Stimulated activated CD8-positive, alpha-beta memory T cell treated with anti-CD3 and anti-CD28 coated beads, Interleukin-12 subunit alpha, Interleukin-12 subunit beta, amount 100 ng/mL, for 4 hours (primary cell): Measurements from ENCODE around the gene PTPRM.
"Not testable (repeated sequence)": the region's sequence is repeated elsewhere in the genome, so short reads cannot be mapped to it uniquely, and the experiment has no call there.

ENCODE experiments used
- DNase-seq: peaks from one replicate; pipeline ENCODE4 v3.0.0-alpha.2; 2020; ENCODE audit warnings: low read depth

The PTPRM gene

DNA sequence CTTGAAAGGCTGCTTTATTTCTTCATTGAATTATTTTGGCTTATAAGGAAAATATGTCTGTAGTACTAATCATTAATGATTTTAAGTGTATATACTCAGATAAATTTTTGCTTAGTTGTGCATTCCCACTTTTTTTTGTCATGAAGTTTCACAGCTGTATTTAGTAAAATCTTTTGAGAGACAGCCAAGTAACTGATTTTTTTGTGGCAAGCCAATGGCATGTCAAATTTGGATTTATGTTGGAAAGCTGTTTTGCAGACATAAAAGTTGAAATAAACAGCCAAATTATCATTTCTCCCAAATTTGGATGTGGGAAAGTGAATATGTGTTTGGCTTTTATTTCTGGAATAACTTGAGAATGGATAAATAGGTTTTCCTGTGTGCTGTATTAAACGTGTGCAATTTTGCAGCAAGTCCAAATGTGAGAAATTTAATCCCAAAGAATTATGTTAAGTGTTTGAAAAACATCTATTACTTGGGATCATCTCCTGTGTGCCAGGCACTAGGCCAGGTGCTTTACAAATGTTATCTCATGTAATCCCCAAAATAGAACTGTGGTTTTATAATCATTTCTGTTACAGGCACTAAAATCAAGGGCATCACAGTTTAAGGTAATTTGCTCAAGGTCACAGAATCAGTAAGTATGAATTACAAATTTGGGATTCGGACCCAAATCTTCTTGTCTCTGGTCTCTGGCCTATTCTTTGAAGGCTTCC, 160.4 kb downstream of the PTPRM start:
- DNase-seq = no peak

DNA sequence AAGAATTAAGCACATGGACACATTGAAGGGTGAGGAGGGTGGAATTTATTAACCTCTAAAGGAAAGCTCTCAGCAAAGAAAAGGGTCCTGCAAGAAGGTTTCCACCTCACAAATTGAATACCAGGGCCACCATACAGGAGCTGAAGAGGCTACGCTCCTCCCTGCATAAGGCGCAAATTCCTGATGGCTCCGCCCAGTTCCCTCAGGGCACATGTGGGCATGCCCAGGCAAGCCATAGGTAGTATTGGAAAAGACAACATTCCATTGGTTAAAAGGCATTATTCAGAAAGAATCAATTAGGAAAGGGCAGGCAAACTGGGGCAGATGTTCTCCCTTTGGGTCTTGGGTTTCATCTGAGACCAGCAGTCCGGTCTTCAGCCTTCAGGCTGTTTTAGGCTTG, 161.2 kb downstream of the PTPRM start:
- DNase-seq = no peak

GRCh38 chr18:7729868-7730267, 162.8 kb downstream of the PTPRM start:
- no peak for DNase-seq

- no peak for DNase-seq
Measured at GRCh38 chr18:7730682-7731081, 163.6 kb downstream of the PTPRM start.

- DNase-seq = no peak
Measured at GRCh38 chr18:7733642-7734041, 166.5 kb downstream of the PTPRM start.

- no peak for DNase-seq
Measured at GRCh38 chr18:7735196-7735595, 168.1 kb downstream of the PTPRM start.

- DNase-seq = no peak
Measured at GRCh38 chr18:7735626-7736175, 168.6 kb downstream of the PTPRM start.

GRCh38 chr18:7736526-7736925, 169.4 kb downstream of the PTPRM start:
- not testable (repeated sequence) for DNase-seq

DNA sequence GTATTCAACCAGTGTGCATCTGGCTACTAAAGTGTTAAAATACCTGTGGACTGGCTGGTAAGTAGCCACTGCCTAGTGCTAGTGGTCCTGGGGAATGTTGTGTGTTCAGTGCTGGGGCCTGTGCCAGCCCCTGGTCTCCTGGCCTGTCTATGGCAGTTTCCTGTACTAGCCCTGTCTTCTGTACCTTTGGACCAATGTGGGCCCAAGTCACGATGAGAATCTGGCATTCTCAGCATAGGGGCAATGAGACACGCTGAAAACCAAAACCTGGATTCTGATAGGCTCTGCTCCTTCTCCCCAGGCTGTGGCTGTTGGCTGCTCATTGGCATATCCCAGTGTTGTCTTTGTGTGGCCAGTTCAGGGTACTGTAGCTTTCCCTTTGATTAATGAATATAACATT, 170.4 kb downstream of the PTPRM start:
- DNase-seq = no peak

- DNase-seq = no peak
Measured at GRCh38 chr18:7740821-7741220, 173.7 kb downstream of the PTPRM start.

- no peak for DNase-seq
Measured at GRCh38 chr18:7741640-7742039, 174.5 kb downstream of the PTPRM start.

DNA sequence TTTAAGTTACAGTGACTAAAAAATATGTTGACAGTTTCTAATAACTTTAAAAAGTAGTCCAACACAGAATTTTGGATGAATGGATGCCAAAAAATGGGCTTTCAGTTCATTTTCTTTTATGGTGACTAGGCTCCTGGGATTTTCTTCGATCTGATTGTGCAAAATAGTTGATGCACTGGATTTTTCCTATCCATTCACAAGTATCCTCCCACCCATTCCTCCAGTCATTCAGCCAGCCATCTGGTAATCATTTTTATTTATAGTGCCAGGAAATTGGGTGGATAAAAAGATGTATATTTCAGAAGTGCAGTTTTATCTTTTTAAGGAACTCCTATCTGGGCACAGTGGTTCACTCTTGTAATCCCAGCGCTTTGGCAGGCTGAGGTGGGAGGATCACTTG, 175.1 kb downstream of the PTPRM start:
- no peak for DNase-seq

DNA sequence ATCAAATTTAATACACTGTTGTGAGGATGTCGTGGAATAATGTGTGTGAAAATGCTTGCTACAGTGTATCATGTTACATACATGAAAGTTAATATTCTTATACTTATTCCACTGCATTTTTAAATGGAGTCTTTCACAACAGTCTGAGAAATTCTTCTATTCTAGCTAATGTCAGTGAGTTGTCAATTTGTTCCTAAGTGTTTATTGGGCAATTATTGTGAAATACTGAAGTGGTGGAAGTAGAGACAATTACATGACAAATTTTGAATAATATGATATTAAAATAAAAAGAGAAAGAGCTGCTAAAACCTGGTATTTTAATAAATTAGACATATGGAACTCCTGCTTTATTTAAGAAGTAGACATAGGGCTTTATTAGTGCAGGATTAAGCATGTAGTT, 176.1 kb downstream of the PTPRM start:
- no peak for DNase-seq

DNA sequence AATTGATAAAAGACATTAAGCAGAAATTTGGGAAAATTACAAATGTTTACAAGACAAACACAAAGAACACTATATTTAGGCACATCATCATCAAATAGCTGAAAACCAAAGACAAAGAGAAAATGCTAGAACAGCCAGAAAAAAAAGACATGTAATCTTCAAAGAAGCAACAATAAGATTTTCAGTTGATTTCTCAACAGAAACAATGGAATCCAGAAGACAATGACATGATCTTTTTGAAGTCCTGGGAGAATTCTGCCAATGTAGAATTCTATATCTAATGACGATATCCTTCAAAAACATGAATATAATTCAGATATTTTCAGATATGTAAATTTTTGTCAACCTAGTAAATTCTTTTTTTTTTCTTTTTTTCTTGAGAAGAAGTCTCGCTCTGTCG, 179.0 kb downstream of the PTPRM start:
- DNase-seq = no peak

- no peak for DNase-seq
Measured at GRCh38 chr18:7748251-7749007, 181.3 kb downstream of the PTPRM start.

DNA sequence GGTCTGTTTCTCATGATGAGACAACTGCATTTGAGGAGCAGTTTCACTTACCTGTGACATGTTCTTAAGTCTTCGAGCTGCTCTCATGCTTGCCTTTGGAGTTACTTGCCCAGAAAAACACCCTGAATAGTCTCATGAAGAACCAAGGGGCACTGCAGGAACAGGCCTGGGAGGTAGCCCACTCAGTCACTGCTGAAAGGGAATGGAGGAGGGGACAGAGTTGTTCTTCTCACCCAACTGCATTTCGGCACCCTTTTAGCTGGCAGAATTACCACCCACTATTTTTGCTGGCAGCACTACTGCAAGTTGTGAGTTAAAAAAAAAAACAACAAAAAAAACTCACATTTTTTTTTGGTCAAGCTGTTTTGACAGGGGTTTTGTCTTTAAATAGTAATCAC, 181.9 kb downstream of the PTPRM start:
- no peak for DNase-seq

GRCh38 chr18:7749510-7749981, 182.4 kb downstream of the PTPRM start:
- no peak for DNase-seq

- DNase-seq = no peak
Measured at GRCh38 chr18:7750095-7750663, 183.1 kb downstream of the PTPRM start.

DNA sequence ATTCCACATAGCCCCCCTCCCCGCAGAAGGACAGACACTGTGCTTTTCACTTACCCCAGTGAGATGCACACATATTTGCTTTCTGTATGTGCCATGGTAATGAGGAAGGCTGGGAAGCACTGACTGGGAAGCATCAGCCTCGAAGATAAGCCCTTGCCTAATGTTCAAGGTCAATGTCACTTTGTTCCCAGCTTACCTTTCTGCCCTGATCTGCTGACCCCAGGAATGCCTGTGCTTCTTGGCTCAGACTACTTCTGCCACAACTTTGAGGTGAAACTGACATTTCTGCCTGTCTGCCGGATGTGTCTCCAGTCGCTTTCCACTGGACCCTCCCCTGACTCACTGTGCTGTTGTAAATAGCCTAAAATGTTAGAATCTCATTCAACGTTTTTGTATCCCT, 183.8 kb downstream of the PTPRM start:
- no peak for DNase-seq

- no peak for DNase-seq
Measured at GRCh38 chr18:7754258-7754657, 187.1 kb downstream of the PTPRM start.

- DNase-seq = no peak
Measured at GRCh38 chr18:7754725-7755181, 187.6 kb downstream of the PTPRM start.

DNA sequence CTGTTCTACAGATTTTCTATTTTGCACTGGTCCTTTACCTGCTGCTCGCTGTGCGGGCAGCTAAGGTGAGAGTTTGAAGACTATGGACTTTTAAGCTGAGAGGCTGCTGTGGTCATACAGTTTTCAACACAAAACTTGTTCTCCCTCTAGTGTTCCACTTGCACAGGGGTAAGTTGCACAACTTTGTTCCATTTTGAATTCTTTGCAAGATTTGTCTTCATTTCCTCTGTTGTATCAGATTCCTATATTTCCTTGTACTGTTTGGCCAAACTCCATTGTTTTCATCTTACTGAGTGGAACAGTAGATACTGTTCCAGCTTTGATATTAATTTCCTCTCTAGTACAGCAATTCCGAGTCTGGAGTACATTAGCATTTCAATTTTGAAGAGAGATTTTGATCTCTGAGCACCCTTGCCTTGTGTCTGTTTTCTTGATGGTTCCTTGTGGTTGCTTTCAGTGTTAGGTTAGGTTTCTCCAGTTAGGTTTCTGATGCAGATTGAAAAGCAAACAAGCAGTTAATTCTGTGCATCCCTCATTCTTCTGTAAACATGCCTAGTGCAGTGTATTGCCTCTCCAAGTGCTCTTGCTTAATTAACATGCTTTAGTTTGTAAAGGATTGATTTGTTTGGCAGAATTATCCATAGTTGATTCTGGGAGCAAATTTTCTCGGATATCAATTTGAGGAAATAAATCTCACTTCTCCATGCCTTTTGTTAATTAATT, 188.8 kb downstream of the PTPRM start:
- no peak for DNase-seq
